Measurements from ENCODE around the gene COL4A6.

GRCh38 chrX:108216405-108216804 is 221.8 kb downstream of the COL4A6 start:
- no peak for TF ChIP-seq YY1 (IDR thresholded peaks at IDR 0.05; ENCODE audit: insufficient read depth, insufficient read length)
- TF ChIP-seq ZNF274 (IDR thresholded peaks at IDR 0.05; ENCODE audit: low read depth, low read length) = no peak
- no peak for TF ChIP-seq SUZ12 (IDR thresholded peaks at IDR 0.05; ENCODE audit: extremely low read depth, insufficient read depth, insufficient read length)

Measured in NT2/D1 (cell line).